GM21447 (cell line): ENCODE results near the gene MYL7.
"Not testable (repeated sequence)": the region's sequence is repeated elsewhere in the genome, so short reads cannot be mapped to it uniquely, and the experiment has no call there.

Experiments used
- ATAC-seq: cut with Tn5 transposase; IDR thresholded peaks from one replicate; pipeline ENCODE4 v1.9.1; 2021; ENCODE audit not compliant: unreplicated experiment

The MYL7 gene

GRCh38 chr7:44133295-44133694 lies 7.8 kb downstream of the MYL7 start:
- no peak for ATAC-seq

DNA sequence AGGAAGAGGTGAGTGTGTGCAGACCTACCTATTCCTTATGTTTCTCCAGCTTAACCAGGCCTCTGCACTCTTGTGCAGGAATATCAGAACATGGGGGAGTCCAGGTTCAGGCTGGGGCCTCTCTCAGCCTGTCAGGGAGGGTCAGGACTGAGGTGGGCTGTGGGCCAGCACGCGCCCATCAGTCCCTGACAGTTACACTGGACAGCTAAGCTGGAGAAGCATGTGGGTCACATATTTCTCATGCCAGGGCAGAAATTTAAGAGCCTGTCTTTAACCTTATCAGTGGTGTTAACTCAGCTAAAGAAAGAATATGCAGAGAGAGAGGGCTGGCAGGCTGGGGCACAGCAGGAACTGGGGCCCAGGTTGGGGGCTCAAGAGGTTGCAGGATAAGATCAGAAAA lies 9.1 kb downstream of the MYL7 start:
- ATAC-seq = no peak

- no peak for ATAC-seq
Observed at GRCh38 chr7:44131173-44132029, 9.7 kb downstream of the MYL7 start.

GRCh38 chr7:44128721-44129582 lies 12.2 kb downstream of the MYL7 start:
- ATAC-seq = no peak

- ATAC-seq = no peak
Observed at GRCh38 chr7:44127161-44127560, 14.0 kb downstream of the MYL7 start.

DNA sequence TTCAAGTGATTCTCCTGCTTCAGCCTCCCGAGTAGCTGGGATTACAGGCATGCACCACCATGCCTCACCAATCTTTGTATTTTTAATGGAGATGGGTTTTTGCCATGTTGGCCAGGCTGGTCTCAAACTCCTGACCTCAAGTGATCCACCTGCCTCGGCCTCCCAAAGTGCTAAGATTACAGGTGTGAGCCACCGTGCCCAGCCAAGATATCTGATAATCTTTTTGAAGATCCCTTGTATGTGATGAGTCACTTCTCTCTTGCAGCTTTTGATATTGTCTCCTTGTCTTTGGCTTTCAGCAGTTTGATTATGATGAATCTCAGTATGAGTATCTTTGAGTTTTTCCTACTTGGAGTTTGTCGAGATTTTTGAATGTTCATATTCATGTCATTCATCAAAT lies 14.6 kb downstream of the MYL7 start:
- not testable (repeated sequence) for ATAC-seq

DNA sequence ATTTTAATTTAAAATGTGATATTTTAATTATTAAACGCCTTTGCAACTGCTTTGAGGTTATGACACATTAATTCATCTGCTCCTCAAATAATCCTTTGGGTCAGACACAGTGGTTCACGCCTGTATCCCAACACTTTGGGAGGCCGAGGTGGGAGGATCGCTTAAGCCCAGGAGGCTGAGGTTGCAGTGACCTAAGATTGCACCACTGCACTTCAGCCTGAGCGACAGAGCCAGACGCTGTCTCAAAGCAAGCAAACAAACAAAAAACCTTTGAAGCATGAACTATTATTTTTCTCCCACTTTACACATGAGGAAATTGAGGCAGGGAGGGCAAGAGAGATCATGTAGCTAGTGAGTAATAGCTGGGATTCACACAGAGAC lies 16.3 kb downstream of the MYL7 start:
- ATAC-seq = no peak

DNA sequence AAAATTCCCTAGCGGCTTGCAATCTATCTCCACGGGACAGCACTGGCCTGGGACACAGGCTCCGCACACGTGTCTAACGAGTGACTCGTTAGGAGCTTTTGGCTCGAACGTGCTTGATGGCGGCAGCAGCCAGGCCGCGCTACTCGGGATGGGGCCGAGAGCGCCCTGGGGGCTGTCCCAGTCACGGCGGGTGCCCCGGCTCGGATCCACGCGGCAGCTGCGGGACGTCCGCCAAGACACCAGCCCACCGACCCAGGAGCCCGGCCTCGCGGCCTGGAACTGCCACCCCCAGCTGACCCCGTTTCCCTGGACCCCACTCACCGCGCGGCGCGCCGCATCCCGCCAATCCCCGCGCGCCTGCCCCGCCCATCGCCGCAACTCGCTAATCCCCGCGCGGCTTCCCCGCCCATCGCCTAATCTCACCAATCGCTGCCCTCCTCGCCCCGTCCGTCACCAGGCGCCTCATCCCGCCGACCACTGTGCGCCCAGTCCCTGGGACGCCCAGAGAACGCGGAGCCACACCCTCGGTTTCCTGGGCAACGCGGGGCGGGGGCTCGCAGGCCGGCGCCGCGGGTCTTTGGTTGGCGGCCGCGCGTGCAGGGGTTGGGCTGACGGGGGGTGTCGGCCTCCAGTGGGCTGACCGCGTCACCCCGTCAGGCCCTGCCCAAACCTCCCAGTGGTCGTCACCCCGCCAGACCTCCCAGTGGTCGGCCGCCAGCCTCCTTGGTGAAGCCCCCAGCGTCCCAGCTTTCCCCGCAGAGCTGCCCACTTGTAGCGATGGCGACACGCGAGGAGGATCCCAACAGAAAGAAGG lies 17.7 kb downstream of the MYL7 start, which contains the start of gene POLD2:
TSS of gene POLD2 (minus strand) at position 359 of the 814 bp plus-strand sequence. CDS start 1,495 bp downstream, outside the sequence.
- peak; percentile 99 for ATAC-seq

GRCh38 chr7:44122529-44122928 lies 18.6 kb downstream of the MYL7 start:
- no peak for ATAC-seq

GRCh38 chr7:44121761-44122420 lies 19.2 kb downstream of the MYL7 start:
- no peak for ATAC-seq

- ATAC-seq = no peak
Observed at GRCh38 chr7:44120395-44120794, 20.7 kb downstream of the MYL7 start.

GRCh38 chr7:44119829-44120380 lies 21.2 kb downstream of the MYL7 start:
- no peak for ATAC-seq

DNA sequence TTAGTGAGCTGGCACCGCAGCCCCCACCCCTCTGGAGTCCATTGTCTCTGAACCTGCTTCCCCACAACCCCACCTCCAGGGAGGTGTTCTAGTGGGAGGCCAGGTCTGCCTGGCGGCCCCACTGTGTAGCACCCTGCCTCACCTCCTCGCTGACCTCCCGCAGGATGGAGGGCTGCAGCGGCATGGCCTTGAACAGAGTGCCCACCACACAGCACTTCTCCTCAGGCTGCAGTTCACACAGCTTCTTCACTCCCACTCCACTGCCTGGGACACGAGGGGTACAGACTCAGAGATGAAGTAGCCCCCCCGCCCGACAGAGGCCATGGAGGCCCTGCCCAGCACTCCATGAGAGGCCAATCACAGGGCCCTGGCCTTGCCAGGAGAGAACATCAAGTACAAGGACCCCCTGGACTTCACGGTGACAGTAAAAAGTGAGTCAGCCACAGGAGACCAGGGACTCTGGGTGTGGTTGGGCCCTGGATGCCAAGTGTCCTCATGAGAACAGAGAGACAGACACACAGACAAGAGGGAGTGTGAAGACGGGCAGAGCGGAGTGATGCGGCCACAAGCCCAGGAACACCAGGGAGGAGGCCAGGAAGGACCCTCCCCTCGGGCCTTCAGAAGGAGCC lies 23.2 kb downstream of the MYL7 start:
- no peak for ATAC-seq

DNA sequence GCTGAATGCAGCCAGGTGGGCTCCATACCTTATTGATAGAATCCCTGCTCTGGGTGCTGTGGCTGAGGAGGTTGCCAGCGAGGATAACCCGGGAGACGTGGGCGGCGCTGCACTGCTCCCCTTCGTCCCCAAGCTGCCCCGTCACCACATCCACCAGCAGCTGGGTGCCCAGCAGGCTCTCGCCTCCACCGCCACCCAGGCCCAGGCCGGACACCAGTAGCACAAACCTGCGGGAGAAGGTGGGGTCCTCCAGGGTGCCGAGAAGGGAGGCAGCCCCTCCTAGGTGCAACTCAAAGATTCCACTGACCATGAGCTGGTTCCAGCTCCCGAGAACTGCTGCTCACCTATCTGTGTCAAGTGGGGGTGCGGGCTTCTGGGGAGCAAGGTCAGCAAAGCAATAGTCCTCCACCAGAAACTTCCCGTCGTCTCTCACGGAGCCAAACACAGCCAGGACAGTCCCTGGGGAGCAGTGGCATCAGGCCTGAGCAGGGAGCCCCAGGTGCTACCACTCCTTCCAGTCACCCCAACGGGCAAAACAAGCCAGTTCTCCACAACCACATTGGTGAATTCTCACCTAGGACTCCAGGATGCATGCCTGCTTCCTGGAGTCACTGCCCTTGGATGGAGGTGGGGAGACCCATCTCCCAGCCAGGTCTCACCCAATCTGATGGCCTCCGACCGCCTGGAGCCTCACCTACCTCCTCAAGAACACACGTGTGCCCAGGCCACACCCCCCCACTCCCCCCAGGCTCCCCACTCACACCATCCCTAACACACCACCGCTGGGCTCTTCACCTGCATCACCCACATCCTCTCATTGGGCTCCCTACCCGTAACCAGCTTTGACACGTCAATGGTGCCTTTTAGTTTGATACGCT lies 24.1 kb downstream of the MYL7 start:
- no peak for ATAC-seq

DNA sequence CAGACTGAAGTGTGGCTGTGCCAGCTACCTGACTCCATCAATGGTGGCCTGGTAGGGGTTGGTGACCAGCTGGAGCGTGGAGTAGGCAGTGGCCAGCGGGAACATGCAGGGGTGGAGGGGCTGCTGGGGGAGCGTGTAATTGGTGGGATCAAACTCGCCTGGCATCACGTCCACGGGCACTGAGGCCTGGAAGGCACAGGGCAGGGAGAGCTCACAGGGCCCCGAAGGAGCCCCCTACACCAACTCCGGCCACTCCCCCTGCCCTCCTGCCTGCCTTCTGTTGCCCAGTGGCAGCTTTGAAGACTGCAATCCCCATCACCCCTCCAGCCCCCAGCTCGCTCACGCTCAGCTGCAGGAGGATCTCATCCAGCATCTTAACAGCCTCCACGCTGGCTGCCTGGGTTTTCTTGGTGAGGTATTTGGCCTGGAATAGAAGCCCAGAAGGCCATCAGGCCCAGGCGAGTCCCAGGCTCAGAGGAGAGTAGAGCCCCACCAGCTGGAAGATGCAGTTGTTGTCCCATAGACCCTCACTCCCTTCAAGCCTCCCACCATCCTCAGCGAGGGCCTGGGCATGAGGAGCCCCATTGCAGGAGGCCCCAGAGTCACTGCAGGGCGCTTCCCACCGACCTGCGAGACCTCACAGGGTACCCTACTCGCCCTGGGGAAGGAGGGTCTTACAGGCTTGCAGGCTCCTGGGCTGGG lies 24.9 kb downstream of the MYL7 start:
- no peak for ATAC-seq

- no peak for ATAC-seq
Observed at GRCh38 chr7:44114586-44115310, 26.4 kb downstream of the MYL7 start.

GRCh38 chr7:44113764-44114354 lies 27.3 kb downstream of the MYL7 start:
- no peak for ATAC-seq
